ENCODE measurements around the gene IQCH.

IQCH gene

DNA sequence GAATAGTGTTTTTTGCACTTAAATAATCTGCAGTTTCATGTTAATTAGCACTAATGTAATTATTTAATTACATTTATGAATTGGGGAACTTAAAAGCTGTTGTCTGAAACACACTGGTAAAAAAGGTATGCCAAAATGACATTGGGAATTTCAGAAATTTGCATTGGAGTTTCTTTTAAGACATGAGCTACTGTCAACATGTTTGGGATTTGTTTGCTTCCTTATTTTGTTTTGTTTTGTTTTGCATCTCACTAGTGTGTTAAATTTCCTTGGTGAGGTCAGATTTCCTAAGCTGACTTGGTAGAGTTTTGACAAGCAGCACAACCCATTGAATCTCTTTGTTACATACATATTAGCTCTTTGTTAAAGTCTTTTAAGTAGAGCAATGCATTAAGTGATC lies 119.4 kb downstream of the IQCH start:
- TF ChIP-seq, protein P1, sequence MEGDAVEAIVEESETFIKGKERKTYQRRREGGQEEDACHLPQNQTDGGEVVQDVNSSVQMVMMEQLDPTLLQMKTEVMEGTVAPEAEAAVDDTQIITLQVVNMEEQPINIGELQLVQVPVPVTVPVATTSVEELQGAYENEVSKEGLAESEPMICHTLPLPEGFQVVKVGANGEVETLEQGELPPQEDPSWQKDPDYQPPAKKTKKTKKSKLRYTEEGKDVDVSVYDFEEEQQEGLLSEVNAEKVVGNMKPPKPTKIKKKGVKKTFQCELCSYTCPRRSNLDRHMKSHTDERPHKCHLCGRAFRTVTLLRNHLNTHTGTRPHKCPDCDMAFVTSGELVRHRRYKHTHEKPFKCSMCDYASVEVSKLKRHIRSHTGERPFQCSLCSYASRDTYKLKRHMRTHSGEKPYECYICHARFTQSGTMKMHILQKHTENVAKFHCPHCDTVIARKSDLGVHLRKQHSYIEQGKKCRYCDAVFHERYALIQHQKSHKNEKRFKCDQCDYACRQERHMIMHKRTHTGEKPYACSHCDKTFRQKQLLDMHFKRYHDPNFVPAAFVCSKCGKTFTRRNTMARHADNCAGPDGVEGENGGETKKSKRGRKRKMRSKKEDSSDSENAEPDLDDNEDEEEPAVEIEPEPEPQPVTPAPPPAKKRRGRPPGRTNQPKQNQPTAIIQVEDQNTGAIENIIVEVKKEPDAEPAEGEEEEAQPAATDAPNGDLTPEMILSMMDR (IDR thresholded peaks at IDR 0.05; ENCODE audit: low read depth, low read length): no peak
- no peaks in the 10 kb centered on the region for H3K36me3 ChIP-seq
- no peaks in the 10 kb centered on the region for H3K27me3 ChIP-seq (ENCODE audit: insufficient read depth, low read depth, severe bottlenecking)
- H3K4me3 ChIP-seq (ENCODE audit: low read depth, low read length): no peak overlapping the region
- H3K9me3 ChIP-seq (ENCODE audit: severe bottlenecking): no peaks in the 10 kb centered on the region
- no peak overlapping the region for H3K27ac ChIP-seq
- DNase-seq: no peak

DNA sequence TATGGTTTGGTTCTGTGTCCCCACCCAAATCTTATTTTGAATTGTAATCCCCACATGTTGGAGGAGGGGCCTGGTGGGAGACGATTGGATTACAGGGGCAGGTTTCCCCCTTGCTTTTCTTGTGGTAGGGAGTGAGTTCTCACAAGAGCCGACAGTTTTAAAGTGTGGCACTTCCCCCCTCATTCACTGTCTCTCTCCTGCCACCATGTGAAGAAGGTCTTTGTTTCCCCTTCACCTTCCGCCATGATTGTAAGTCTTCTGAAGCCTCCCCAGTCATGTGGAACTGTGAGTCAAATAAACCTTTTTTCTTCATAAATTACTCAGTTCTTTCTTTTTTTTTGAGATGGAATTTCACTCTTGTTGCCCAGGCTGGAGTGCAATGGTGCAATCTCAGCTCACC lies 124.9 kb downstream of the IQCH start:
- DNase-seq: no peak
- H3K27me3 ChIP-seq (ENCODE audit: insufficient read depth, low read depth, severe bottlenecking): no peaks in the 10 kb centered on the region
- no peak overlapping the region for H3K27ac ChIP-seq
- H3K4me3 ChIP-seq (ENCODE audit: low read depth, low read length): no peak overlapping the region
- no peaks in the 10 kb centered on the region for H3K36me3 ChIP-seq
- TF ChIP-seq, protein P1 (IDR thresholded peaks at IDR 0.05; ENCODE audit: low read depth, low read length): no peak
- no peaks in the 10 kb centered on the region for H3K9me3 ChIP-seq (ENCODE audit: severe bottlenecking)

DNA sequence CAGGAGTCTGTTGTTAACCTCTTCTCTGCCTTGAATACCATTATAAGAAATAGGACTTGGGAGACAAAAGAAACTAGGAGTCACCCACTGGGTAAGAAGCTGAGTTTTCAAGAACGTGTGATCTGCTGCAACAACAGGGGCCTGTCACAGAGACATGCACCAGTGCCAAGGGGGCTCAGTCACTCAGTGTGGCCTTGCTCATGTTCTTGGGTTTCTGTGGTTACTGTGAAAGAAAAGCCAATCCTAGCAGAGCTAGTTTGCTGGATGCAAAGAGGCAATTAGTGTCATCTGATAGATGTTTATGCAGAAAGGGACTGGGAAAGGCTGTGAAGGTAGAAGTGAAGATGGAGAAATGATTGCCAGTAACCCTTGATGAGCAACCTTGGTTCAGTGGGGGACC lies 126.3 kb downstream of the IQCH start:
- Histone ChIP-seq H3K27ac (no peak overlapping the region), H3K27me3 (ENCODE audit: insufficient read depth, low read depth, severe bottlenecking) (no peaks in the 10 kb centered on the region), H3K4me3 (ENCODE audit: low read depth, low read length) (no peak overlapping the region), H3K36me3 (no peaks in the 10 kb centered on the region), H3K9me3 (ENCODE audit: severe bottlenecking) (no peaks in the 10 kb centered on the region)
- TF ChIP-seq, protein P1 (IDR thresholded peaks at IDR 0.05; ENCODE audit: low read depth, low read length): no peak
- no peak for DNase-seq

DNA sequence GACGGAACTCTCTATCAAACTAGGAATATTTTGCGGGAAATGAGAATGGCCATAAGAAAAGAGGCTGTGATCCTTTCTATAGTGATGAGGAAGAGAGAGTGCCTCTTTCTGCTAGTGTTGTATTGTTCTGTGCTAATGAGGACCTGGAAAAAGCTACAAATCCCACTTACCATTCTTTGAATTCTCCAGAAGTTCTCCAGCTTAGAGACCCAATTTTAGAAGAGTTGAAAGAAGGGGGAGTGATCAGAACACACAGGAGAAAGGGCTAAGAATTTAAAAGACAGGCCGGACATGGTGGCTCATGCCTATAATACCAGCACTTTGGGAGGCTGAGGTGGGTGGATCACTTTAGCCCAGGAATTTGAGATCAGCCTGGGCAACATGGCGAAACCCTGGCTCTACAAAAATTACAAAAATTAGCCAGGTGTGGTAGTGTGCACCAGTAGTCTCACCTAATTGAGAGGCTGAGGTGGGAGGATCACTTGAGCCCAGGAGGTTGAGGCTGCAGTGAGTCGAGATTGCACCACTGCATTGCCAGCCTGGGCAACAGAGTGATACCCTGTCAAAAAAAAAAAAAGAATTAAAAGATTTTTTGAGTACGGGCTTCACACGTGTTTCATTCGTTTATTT lies 126.9 kb downstream of the IQCH start:
- no peaks in the 10 kb centered on the region for H3K27me3 ChIP-seq (ENCODE audit: insufficient read depth, low read depth, severe bottlenecking)
- TF ChIP-seq, protein P1 (IDR thresholded peaks at IDR 0.05; ENCODE audit: low read depth, low read length): no peak
- H3K4me3 ChIP-seq (ENCODE audit: low read depth, low read length): no peak overlapping the region
- no peak overlapping the region for H3K27ac ChIP-seq
- no peaks in the 10 kb centered on the region for H3K36me3 ChIP-seq
- H3K9me3 ChIP-seq (ENCODE audit: severe bottlenecking): no peaks in the 10 kb centered on the region
- no peak for DNase-seq

DNA sequence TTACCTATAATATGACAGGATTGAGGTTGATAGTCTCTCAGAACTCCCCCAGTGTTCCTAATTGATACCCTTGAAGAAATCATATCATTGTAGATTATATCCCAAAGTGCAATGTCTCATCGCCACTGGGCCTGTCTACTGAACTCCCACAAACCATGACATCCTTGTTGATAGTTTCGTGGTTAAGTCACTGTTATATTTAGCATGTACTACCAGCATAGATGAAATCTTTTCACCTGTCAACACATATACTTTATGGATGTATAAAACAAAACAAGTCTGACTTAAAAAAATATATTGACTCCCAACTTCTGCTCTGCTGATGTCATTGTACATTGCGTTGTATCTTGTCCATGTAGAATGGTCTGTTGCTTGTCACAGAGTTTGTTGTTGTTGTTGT lies 128.1 kb downstream of the IQCH start:
- H3K4me3 ChIP-seq (ENCODE audit: low read depth, low read length): no peak overlapping the region
- H3K9me3 ChIP-seq (ENCODE audit: severe bottlenecking): no peaks in the 10 kb centered on the region

More for the DNA sequence above, 128.1 kb downstream of the IQCH start:
- DNase-seq: no peak
- Histone ChIP-seq H3K36me3 (no peaks in the 10 kb centered on the region), H3K27ac (no peak overlapping the region), H3K27me3 (ENCODE audit: insufficient read depth, low read depth, severe bottlenecking) (no peaks in the 10 kb centered on the region)
- TF ChIP-seq, protein P1 (IDR thresholded peaks at IDR 0.05; ENCODE audit: low read depth, low read length): no peak
